Neural cell (in vitro differentiated cells): ENCODE data around the gene TIGD4.

Experiments used
- CTCF ChIP-seq: fragments of 450-650 bp; IDR thresholded peaks from 2 replicates; pipeline ENCODE4 v1.5.1; 2014; ENCODE audit warnings: antibody characterized with exemption, mild to moderate bottlenecking, moderate library complexity; ENCODE audit not compliant: poor library complexity, severe bottlenecking
- MXI1 ChIP-seq: fragments of 450-650 bp; conservative IDR thresholded peaks from 2 replicates; pipeline ENCODE4 v1.6.1; 2014; ENCODE audit warnings: antibody characterized with exemption, mild to moderate bottlenecking; ENCODE audit not compliant: poor library complexity, severe bottlenecking
- SMC3 ChIP-seq: fragments of 450-650 bp; conservative IDR thresholded peaks from 2 replicates; pipeline ENCODE4 v1.6.1; 2014; ENCODE audit warnings: antibody characterized with exemption, mild to moderate bottlenecking, moderate library complexity; ENCODE audit not compliant: poor library complexity

DNA sequence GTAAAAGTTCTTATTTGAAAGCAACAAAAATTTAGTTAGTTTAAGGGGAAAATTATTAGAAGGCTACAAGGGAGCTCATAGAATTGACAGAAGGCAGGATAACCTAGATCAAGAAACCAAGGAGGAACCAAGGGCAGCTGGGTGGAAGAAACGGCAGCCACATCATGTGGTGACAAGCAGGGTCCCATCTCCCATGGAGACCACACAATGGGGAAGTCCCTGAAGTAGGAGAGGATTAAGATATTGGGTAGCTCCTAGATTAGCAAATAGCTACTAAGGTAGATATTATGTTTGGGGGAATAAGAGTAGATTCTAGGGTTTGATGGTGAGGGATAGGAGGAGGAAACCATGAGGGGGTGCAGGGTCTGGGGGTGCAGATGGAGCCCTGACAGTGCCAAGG is 51.7 kb downstream of the TIGD4 start:
- TF ChIP-seq CTCF = no peak
- no peak for TF ChIP-seq MXI1
- TF ChIP-seq SMC3 = no peak
